WI38 (cell line): ENCODE data around the gene LCN10.

Source experiments
- H3K4me3 ChIP-seq: 2 replicates; pipeline ENCODE4 v1.5.1; 2011; ENCODE audit warnings: low read depth, mild to moderate bottlenecking, control low read depth, low read length
- CTCF ChIP-seq: IDR thresholded peaks from 2 replicates; pipeline ENCODE4 v1.5.1; 2012; ENCODE audit warnings: low read depth, mild to moderate bottlenecking, control low read depth, low read length

The LCN10 gene

DNA sequence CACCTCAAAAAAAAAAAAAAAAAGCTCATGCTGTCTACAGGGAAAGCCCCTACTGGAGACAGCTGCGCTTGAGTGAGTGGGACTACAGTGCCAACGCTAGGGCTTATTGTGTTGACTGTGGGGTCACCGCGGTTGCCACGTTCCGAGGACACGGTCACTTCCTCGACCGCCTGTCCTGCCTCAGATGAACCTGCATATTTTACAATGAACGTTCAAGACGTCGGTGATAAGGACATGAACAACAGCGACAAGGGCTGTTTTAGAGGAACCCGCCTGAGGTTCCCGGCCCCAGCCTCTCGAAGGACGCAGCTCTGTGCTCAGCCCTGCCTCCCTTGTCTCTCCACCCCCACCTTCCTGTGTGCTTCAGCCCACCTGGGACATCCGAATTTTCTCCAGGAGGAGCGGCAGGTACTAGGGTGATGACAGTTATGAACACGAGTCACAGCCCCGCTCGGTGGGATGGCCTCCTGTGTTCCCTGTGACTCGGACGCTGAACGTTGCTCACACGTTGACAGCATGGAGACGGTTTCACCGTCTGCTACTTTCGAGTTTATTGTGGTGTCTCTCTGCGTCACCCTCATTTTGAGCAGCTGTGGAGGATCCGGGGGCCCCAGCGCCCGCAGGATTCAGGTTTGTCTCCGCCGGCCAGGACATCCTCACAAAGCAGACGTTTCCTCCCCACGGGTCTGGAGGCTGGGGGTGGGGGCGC is 41.6 kb downstream of the LCN10 start:
- no peak for TF ChIP-seq CTCF
- H3K4me3 ChIP-seq = no peak overlapping the region

- no peak for TF ChIP-seq CTCF
- H3K4me3 ChIP-seq = no peak overlapping the region
Measured at GRCh38 chr9:136700304-136700703, 42.4 kb downstream of the LCN10 start.

DNA sequence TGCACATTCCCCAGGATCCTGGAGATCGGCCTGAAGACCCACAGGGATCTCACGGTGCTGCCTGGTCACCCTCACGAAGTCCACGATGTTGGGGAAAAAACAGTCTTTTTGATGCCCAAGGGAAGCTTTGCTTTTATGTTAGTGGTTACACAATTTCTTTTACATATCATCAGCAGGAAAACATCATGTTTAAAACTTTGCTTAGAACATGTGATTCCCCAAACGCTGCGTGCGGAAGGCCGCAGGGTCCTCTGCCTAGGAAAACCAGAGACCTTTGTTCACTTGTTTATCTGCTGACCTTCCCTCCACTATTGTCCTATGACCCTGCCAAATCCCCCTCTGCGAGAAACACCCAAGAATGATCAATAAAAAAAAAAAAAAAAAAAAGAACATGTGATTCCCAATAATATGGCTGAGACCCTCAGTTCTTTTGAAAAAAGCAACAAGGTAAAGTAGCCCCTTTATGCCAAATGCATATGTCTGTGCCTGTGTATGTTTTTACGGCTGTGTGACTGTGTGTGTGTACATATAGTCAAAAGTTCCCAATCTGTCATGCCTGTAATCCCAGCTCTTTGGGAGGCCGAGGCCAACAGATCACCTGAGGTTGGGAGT is 44.0 kb downstream of the LCN10 start:
- TF ChIP-seq CTCF = no peak
- no peak overlapping the region for H3K4me3 ChIP-seq

- H3K4me3 ChIP-seq = no peak overlapping the region
- TF ChIP-seq CTCF = no peak
Measured at GRCh38 chr9:136697821-136698526, 44.8 kb downstream of the LCN10 start.

- no peak overlapping the region for H3K4me3 ChIP-seq
- no peak for TF ChIP-seq CTCF
Measured at GRCh38 chr9:136697146-136697820, 45.5 kb downstream of the LCN10 start.

GRCh38 chr9:136696502-136696901 is 46.2 kb downstream of the LCN10 start:
- no peak for TF ChIP-seq CTCF
- H3K4me3 ChIP-seq = no peak overlapping the region
